Measurements from ENCODE around the gene BMP2K.
"Not testable (repeated sequence)": the region's sequence is repeated elsewhere in the genome, so short reads cannot be mapped to it uniquely, and the experiment has no call there.

Gene BMP2K

DNA sequence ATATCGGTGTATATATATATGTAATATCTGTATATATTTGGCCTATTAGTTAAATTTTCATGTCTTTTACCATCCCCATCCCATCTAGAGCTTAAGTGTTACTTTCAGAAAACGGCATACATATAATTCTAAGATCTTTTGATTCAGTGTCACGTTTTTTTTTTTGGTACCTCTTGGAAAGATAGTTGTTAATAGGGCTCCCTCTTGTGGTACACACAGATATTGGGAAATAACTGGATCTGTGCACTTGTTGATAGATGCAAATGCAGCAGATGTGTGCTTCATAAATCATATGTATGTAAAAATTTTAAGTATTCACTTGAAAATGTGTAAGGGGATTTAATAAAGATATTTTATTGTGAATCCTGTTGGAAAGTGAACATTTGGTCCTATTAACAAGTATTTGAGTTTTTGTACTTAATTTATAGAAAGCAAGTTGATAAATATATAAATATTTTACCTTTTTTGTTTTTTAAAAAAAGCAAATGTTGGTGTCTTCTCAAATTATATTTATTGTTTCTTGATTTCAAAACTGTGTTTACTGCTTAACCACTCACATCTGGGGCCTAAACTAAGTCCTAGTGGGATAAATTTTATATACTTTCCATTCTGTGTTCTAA lies 88.4 kb downstream of the BMP2K start:
- DNase-seq (ENCODE audit: low read depth) = peak; percentile 80

DNA sequence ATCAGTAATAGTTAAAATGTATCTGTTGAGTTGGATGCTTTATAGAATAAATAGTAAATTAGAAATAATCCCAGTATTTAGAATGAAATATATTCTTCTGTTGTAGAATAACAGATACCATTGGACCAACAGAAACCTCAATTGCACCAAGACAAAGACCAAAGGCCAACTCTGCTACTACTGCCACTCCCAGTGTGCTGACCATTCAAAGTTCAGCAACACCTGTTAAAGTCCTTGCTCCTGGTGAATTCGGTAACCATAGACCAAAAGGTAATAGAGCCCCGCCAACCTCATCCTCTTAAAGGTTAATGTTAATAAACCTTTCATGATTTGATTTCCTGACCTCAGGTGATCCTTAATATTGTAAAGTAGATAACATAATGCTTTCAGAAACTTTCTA lies 89.3 kb downstream of the BMP2K start:
- DNase-seq (ENCODE audit: low read depth) = no peak

DNA sequence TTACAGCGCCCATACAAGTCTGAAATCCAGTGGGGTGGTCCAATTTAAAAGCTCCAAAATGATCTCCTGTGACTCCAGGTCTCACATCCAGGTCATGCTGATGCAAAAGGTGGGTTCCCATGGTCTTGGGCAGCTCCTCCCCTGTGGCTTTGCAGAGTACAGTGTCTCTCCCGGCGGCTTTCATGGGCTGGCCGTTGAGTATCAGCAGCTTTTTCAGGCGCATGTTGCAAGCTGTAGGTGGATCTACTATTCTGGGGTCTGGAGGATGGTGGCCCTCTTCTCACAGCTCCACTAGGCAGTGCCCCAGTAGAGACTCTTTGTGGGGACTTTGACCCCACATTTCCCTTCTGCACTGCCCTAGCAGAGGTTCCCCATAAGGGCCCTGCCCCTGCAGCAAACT lies 92.6 kb downstream of the BMP2K start:
- DNase-seq (ENCODE audit: low read depth) = not testable (repeated sequence)

DNA sequence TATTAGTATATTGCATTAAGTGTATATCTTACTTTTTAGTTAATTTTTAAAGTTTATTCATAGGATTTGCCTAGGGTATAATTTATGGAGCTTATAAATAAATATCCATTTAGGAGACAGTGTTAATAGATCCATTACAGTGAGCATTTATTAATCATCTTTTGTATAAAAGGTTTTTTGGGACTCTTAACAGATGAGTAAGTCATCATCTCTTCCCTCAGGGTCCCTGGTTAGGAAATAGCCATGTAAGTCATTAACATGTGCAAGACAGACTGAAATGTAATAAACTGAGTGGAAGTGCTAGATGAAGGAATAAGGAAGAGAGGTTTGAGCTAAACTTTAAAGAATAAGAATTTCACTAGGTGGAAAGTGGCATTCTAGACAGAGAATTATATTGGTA lies 93.9 kb downstream of the BMP2K start:
- no peak for DNase-seq (ENCODE audit: low read depth)

DNA sequence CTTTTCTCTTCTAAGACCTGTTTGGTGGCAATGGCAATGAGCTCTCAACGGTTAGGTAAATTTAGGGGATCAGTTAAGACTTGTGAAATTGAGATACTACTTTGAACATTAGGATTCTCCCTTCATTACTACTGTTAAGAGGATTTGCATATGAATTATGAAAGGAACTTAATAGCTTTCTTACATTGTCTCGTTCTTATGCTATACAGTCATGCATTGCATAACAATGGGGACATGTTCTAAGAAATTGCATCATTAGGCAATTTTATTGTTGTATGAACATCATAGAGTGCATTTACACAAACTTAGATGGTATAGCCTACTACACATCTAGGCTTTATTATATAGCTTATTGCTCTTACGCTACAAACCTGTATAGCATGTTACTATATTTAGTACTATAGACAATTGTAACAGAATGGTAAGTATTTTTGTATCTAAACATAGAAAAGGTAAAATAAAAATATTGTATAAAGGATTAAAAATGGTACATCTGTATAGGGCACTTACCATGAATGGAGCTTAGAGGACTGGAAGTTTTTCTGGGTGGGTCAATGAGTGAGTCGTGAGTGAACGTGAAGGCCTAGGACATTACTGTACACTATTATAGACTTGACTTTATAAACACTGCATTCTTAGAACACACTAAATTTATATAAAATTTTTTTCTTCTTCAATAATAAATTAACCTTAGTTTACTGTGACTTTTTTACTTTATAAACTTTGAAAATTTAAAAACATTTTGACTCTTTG lies 100.6 kb downstream of the BMP2K start:
- peak; percentile 48 for DNase-seq (ENCODE audit: low read depth)

DNA sequence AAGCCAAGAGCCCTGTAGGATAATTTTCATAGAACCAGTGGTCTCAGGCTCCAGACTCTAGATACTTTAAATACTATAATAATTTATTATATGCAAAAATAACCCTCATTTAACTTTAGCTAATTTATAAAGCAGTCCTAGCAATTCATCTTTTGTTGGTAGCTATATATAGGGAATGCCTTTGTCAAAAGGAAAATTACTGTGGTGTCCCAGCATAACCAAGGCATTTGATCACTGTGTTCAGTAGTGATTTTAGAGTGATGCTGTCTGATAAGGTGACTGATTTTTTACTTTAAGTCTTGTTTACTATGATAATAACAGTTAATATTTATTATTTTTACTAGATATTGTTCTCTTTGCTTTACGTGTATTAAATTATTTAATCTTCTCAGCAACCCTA lies 101.9 kb downstream of the BMP2K start:
- no peak for DNase-seq (ENCODE audit: low read depth)

DNA sequence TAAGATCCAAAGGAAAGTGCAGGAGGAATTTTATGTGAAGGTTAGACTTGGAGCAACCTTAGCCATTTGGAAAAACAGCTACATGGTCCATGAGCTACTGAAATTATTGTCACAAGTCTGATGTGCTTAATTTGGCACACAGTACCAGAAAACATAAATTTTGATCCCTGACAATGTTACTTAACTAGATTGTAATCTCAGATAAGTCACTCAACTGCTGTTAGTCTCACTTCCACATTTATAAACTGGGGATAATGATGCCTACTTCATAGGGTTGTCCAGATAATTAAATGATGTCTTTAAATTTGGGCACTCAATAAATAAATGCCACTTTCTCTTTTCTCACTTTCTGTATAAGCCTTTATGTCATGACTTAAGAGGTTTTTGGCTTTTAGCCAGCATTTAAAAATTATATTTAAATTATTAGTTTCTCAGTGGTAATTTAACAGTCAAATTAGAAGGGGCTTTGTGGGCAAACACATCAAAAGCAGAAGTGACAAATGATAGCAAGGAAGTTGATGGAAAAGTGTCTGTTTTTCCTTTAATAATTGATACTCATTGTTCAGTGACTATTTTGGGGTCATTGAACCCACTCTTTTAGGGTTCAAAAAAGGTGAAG lies 104.8 kb downstream of the BMP2K start:
- no peak for DNase-seq (ENCODE audit: low read depth)

DNA sequence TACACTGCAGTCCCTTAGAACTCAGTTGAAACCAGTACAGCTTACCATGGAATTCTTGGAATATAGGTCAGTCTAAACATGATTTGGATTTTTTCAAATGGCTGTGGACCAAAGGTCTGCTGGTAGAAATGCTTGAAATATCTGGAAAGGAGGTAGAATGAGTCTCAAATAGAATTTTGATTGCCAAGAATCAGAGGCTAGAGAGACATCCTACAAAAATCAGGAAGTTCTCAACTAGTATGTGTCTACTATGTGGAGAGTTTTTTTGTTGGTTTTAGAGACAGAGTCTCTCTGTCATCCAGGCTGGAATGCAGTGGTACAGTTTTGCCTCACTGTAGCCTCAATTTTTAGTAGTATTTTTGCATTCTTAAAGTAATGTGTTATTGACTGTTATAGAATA lies 109.4 kb downstream of the BMP2K start:
- DNase-seq (ENCODE audit: low read depth) = no peak

DNA sequence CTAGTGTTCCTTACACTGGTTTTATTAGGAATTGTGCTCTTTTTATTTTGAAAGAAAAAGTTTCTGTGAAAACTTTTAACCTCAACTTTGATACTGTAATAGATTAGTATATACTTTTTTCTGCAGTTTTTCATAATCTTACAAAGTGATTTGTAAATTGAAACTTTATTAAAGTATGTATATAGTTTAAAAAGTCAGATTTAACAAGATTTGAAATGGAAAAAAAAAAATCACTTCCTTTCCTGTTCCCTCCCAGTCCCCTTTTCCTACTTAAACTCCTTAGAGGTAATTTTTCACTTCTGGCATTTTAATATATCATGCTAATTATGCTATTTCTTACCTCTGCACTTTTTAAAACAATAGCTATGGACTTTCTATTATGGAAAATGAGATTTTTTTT lies 113.8 kb downstream of the BMP2K start:
- DNase-seq (ENCODE audit: low read depth) = no peak

DNA sequence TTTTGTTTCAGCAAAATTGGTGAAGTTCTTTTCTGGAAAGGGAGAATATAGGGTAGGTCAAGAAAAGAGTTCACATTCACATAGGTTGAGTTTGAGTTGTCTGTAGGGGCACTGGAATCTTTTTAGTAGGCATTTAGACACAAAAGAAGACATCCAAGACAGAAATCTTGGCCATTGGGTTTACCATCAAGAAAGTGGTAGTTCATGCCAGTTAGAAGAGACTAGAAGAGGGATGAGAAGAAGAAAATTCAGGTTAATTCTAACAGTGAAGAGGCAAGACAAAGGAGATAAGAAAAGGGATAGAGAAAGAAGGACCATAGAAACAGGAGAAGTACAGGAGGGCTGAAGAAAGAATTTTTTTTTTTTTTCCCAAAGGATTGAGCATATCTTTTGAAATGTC lies 123.2 kb downstream of the BMP2K start:
- no peak for DNase-seq (ENCODE audit: low read depth)

DNA sequence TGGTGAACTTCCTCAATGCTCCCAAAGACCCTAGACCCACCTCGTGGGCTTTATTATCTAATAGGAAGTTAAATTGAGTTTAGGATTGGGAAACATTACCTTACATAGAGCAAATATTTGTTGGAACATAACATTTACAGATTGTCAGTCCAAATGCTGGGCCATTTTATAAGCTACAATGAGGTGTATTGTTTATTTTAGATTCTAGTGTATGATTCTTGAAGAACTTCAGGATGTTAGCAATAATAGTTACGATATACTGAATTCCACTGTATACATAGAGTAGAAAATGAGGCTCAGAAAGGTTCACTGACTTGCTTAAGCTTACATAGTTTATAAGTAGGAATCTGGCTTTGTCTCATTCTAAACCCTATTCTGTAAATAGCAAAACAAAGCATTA lies 125.7 kb downstream of the BMP2K start:
- DNase-seq (ENCODE audit: low read depth) = no peak

DNA sequence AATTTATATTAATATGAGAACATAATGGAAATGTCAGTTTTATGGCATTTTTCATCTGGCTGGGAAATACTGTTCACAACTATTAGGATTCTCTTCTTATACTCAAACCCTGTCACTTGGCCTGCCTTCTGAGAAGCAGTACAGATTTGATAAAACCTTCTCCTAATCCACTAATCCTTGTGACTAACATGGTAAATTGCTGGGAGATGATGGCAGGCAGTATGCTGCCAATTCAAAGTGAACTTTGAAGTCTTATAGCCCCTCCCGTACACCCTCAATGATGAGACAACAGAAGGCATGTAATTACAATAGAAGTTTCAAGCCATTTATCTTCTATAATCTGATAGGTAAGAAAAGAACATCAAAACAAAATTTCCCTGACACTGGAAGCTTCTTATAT lies 126.1 kb downstream of the BMP2K start:
- DNase-seq (ENCODE audit: low read depth) = no peak

DNA sequence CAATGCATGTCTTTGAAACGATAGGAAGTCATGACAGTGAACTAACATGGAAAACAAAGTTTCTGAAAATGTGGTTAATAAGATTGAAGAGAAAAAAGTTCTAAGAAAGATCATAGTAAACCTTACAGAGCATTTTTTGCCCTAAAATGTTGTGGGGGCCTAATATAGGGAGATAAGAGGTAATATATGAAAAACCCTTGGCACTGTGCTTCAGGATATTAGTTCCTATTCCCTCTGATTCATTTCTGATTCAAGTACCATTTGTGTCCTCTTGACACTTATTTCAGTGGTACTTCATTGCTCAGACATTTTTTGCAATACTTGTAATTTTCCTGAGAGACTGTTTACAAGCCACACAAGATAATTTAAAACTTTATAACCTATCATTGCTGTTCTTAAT lies 128.0 kb downstream of the BMP2K start:
- DNase-seq (ENCODE audit: low read depth) = no peak

DNA sequence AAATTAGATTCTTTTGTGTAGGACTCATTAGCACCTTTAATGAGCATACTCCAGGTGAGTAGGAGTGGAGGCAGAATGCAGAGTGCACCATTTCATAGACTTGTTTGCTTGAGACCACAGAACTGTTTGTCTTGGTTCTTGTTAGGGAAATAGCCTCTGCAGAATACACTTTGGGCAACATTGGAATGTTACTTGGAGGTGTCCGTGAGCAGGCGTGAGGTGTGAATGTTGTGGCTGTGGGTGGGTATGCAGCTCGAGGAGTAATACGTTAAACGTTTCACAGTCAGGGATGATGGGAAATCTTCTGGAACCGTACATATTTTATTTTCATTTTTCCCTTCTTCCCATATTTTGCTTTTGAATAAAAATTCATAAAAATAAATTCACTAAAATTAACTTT lies 131.5 kb downstream of the BMP2K start:
- no peak for DNase-seq (ENCODE audit: low read depth)

DNA sequence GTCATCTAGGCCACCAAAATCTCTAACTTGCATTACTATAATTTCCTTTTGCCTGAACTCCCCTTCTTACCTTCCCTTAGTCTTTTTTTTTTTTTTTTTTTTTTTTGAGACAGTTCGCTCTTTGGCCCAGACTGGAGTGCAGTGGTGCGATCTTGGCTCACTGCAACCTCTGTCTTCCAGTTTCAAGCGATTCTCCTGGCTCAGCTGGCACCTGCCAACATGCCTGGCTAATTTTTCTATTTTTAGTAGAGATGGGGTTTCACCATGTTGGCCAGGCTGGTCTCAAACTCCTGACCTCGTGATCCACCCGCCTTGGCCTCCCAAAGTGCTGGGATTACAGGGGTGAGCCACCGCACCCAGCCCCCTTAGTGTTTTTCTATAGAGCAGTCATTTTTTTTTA lies 132.8 kb downstream of the BMP2K start:
- DNase-seq (ENCODE audit: low read depth) = not testable (repeated sequence)

DNA sequence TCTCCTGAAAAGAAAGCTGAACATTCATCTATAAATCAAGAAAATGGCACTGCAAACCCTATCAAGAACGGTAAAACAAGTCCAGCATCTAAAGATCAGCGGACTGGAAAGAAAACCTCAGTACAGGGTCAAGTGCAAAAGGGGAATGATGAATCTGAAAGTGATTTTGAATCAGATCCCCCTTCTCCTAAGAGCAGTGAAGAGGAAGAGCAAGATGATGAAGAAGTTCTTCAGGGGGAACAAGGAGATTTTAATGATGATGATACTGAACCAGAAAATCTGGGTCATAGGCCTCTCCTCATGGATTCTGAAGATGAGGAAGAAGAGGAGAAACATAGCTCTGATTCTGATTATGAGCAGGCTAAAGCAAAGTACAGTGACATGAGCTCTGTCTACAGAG lies 134.5 kb downstream of the BMP2K start:
- no peak for DNase-seq (ENCODE audit: low read depth)

DNA sequence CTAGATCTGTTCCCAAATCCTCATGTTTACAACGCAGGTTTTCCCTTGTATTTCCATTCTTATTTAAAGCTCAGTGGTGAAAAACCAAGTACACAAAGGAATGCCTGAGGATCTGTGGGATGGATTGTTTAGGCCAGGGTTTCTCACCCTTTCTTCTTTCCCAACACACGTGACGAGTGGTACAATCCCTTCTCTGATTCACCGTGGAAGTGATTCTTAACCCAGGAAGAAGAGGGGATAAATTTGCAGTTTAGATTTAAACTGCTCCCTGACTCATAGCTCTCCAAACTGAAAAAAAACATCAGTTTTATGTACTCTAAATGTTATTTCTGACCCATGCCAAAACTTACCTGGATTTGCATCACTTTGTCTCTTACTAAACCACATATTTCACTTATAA lies 146.1 kb downstream of the BMP2K start:
- DNase-seq (ENCODE audit: low read depth) = peak; percentile 69

DNA sequence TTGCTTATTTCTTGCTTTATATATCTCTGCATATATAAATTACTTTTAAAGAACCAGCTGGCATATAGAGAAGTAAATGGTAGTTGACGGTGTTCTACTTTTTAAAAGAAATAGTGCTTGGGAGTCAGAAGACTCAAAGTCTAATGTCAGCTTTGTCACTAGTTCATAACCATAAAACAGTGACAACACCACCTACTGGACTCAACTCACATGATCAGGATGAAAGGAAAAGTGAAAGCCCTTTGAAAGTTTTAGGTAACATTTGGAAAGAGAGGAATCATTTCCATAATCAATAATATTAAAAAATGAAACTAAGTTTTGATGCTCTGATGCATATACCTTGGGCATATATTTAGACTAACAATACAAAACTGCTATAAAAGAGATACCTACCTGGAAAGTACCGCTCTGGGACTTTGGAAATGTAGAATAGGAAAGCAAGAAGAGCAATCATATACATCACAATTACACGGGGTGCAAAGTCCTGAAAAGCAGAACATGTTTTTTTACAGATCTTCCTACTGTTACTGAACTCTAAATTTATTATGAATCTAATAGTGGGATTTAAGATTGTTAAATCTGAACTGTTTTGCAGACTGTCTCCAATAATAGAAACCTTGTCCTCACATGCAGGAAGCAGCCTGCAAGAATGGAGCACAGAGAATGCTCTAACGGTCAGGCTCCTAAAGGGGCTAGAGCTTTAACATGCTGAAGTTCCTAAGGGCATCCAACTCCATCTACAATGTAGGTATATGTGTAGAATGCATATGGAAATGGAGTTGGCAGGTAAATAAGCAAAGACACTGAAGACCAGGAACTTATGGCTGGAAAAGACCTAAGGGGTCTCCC lies 147.5 kb downstream of the BMP2K start:
- DNase-seq (ENCODE audit: low read depth) = peak; percentile 9

DNA sequence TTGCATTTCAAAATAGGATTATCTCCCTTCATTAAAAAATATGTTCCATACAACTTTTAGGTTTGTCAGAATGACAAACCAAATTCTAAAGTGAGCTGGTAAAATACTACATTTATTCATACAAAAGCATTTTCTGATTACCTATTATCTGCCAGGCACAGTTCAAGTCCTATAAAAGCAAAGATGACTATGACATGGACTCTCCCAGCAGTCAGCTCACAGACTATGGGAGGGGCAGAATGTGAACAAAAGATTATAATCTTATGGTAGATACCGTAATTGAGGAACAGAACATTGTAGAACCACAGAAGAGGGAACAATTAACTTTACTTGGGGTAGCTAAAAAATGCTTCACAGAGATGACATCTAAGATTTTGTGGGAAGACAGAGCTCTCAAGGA lies 150.7 kb downstream of the BMP2K start:
- DNase-seq (ENCODE audit: low read depth) = no peak

DNA sequence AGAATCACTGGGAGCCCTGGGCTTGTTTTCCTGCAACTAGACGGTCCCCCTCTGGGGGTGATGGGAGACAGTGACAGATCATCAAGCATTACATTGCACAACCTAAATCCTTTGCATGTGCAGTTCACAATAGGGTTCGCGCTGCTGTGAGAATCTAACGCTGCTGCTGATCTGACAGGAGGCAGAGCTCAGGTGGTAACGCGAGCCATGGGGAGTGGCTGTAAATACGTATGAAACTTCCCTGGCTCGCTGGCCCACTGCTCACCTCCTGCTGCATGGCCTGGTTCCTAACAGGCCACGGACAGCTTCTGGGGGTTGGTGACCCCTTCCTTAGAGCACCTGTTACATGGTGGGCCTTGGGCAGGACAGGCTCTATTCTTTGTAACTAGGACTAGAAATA lies 152.7 kb downstream of the BMP2K start:
- DNase-seq (ENCODE audit: low read depth) = no peak

DNA sequence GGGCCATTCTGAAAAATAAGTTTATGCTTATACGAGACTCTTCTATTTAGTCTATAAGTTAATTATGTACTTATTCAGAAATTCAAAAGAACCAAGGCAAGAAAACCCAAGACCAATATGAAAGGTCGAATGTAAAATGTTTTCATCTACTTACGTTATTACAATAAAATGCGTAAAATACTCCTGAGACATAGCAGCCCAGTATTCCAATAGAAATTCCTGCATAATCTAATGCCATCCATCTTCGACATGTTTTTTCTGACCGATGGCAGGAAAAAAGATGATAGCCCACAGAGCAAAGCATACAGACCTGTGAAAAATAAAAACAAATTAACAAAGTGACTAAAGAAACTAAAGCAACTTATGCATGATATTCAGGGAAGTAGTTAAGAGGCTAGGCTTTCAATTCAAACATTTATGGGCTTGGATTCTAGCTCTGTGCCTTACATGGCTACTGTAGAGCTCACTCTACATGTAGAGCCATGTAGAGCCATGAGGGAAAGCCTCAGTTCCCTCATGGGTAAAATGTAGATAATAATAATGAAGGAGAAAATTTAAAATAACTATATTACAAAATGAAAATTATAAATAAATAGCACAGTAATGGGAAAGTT lies 154.0 kb downstream of the BMP2K start:
- DNase-seq (ENCODE audit: low read depth) = no peak

DNA sequence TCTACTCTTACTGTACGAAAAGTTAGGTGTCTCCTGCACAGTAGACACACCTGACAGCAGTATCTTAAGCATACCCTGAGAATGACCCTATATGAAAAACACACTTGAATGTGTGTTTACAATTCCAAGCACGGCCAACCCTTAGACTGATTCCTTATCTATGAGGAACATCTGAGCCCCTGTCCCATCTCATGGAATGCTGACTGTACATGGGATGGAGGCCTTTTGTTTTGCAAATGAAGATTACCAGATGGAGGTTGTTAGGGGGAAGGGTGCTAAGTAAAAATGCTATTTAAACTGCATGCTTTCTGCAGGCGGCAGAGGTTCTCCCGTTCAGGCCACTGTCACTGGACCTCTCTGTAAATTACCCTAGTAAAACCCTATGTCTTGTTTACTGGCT lies 160.8 kb downstream of the BMP2K start:
- DNase-seq (ENCODE audit: low read depth) = no peak
